H7 (cell line): ENCODE measurements around the gene AUTS2. TPM values are rescaled to one million over a fixed set of nuclear protein-coding genes. Genes with fewer than 3 reads are reported as not detected.

Experiments
- DNase-seq: peaks from one replicate; pipeline ENCODE4 v3.0.0; 2012
- H3K27me3 ChIP-seq: 2 replicates; pipeline ENCODE4 v1.6.0; 2011; ENCODE audit warnings: mild to moderate bottlenecking, low read length; ENCODE audit not compliant: control insufficient read depth, insufficient read depth
- H3K36me3 ChIP-seq: replicated peaks from 2 replicates; pipeline ENCODE4 v1.5.1; 2011; ENCODE audit warnings: low read length; ENCODE audit not compliant: control insufficient read depth, insufficient read depth
- H3K4me3 ChIP-seq: 2 replicates; pipeline ENCODE4 v1.5.1; 2011; ENCODE audit warnings: low read depth, mild to moderate bottlenecking, control low read depth, low read length, moderate library complexity; ENCODE audit not compliant: insufficient read depth
- total RNA-seq: library from RNA; depleted of rRNA; stranded (reverse); fragments of >200 nt; shearing (Covaris generic); gene quantifications from 2 replicates; pipeline ENCODE4 v1.2.3, GENCODE V29; 2014

The AUTS2 gene
- total RNA-seq, 1 experiment from 2014 or later: 16.1 TPM

DNA sequence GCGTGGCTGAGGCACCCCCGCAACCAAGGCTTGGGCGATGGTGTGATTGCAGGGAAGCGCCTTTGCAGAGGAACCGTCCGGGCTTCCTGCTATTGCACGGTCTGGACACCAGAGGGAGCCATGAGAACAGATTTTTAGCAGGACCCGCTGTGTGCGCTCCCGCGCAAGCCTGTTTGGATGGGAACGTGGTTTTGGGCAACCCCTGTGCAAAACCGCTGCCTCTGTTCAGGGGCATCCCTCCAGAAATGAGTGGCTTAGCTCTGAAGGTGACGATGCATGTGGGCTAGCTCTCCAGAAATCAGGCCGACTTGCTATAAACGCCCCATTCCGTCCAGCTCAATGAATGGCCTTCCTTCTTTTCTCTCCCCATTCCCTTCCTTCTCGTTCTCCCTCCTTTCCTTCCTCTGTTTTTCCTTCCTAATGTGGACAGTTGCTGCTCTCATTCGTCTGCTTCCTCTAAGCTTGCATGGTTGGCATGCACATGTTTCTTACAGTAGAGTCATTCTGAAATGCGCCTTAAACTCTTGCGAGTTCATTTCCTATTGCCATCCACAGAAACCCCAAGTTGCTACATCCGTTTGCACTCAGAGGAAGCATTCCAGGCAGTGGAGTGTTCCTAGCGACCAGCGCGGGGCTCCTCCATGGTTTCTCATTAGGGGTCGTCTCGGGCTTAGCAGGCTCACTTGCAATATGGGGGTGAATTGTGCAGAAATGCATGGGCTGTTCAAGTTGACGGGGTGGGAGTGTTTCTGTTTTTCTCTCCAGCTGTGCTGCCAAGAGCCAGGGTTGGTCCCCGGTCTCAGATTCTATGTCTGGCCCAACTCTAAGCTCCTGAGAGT, 1231.2 kb downstream of the AUTS2 start:
- no peaks in the 10 kb centered on the region for H3K36me3 ChIP-seq
- H3K4me3 ChIP-seq: 0 out of 2 replicates have a peak overlapping the region, but pooled peaks have one; percentile 14
- no peaks in the 10 kb centered on the region for H3K27me3 ChIP-seq
- peak; percentile 73 for DNase-seq

- Histone ChIP-seq H3K4me3 (no peak overlapping the region), H3K36me3 (peaks cover 2% of the 10 kb centered on the region), H3K27me3 (no peaks in the 10 kb centered on the region)
- DNase-seq: no peak
Measured at GRCh38 chr7:70830060-70830395, 1231.8 kb downstream of the AUTS2 start.

GRCh38 chr7:70830426-70830825, 1232.2 kb downstream of the AUTS2 start:
- no peak overlapping the region for H3K4me3 ChIP-seq
- no peaks in the 10 kb centered on the region for H3K27me3 ChIP-seq
- peaks cover 5% of the 10 kb centered on the region for H3K36me3 ChIP-seq
- DNase-seq: no peak

- Histone ChIP-seq H3K4me3 (no peak overlapping the region), H3K27me3 (no peaks in the 10 kb centered on the region), H3K36me3 (peaks cover 10% of the 10 kb centered on the region)
- no peak for DNase-seq
Measured at GRCh38 chr7:70833726-70834125, 1235.5 kb downstream of the AUTS2 start.

GRCh38 chr7:70834424-70834823, 1236.1 kb downstream of the AUTS2 start:
- H3K27me3 ChIP-seq: no peaks in the 10 kb centered on the region
- peaks cover 10% of the 10 kb centered on the region for H3K36me3 ChIP-seq
- no peak for DNase-seq
- H3K4me3 ChIP-seq: no peak overlapping the region

- H3K4me3 ChIP-seq: no peak overlapping the region
- peaks cover 10% of the 10 kb centered on the region for H3K36me3 ChIP-seq
- no peaks in the 10 kb centered on the region for H3K27me3 ChIP-seq
- no peak for DNase-seq
Measured at GRCh38 chr7:70835658-70836057, 1237.4 kb downstream of the AUTS2 start.

GRCh38 chr7:70836279-70836678, 1238.0 kb downstream of the AUTS2 start:
- H3K27me3 ChIP-seq: no peaks in the 10 kb centered on the region
- no peak for DNase-seq

GRCh38 chr7:70836946-70837345, 1238.7 kb downstream of the AUTS2 start:
- DNase-seq: no peak
- Histone ChIP-seq H3K4me3 (no peak overlapping the region), H3K36me3 (peaks cover 10% of the 10 kb centered on the region), H3K27me3 (no peaks in the 10 kb centered on the region)

More at GRCh38 chr7:70836279-70836678, 1238.0 kb downstream of the AUTS2 start:
- H3K4me3 ChIP-seq: no peak overlapping the region
- peaks cover 10% of the 10 kb centered on the region for H3K36me3 ChIP-seq

DNA sequence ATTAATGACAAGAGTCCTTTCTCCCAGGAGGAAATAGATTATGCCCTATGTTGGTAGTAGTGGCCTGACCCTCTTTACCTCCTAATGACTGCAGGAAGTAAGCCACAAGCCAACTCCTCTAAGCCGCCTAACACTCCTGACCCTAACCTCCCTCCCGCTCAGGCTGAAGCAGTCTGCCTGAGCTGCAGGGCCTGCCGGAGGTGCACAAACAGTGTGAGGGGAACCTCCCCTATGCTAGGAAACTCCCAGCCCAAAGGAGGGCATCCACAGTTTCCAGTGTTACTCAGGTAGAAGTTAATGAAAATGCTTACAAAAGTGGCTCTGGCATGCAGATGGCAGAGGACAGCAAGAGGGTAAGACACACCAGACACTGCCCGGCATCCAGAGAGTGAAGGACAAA, 1239.3 kb downstream of the AUTS2 start:
- no peaks in the 10 kb centered on the region for H3K27me3 ChIP-seq
- no peak for DNase-seq
- H3K36me3 ChIP-seq: peaks cover 10% of the 10 kb centered on the region
- H3K4me3 ChIP-seq: no peak overlapping the region

DNA sequence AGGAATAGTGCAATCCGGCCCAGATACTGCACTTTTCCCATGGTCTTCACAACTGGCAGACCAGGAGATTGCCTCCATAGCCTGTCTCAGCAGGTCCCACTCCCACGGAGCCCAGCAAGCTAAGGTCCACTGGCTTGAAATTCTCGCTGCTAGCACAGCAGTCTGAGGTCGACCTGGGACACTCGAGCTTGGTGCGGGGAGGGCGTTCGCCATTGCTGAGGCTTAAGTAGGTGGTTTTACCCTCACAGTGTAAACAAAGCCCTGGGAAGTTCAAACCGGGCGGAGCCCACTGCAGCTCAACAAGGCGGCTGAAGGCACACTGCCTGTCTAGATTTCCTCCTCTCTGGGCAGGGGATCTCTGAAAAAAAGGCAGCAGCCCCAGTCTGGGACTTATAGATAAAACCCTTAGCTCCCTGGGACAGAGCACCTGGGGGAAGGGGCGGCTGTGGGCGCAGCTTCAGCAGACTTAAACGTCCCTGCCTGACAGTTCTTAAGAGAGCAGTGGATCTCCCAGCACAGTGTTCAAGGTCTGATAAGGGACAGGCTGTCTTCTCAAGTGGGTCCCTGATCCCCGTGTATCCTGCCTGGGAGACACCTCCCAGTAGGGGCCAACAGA, 1240.1 kb downstream of the AUTS2 start:
- Histone ChIP-seq H3K4me3 (no peak overlapping the region), H3K27me3 (no peaks in the 10 kb centered on the region), H3K36me3 (peaks cover 10% of the 10 kb centered on the region)
- DNase-seq: no peak
